DMS114 treated with DMSO at 0.1 percent for 48 hours (cell line): ENCODE data around the gene MTUS2.
"Not testable (repeated sequence)": the region's sequence is repeated elsewhere in the genome, so short reads cannot be mapped to it uniquely, and the experiment has no call there.

Experiments used
- DNase-seq: peaks from one replicate; lab custom pipeline; 2025; ENCODE audit not compliant: unreplicated experiment; lab: John Stamatoyannopoulos, UW

Gene MTUS2

GRCh38 chr13:29382021-29382420, 561.9 kb downstream of the MTUS2 start:
- DNase-seq = no peak

GRCh38 chr13:29383476-29383875, 563.3 kb downstream of the MTUS2 start:
- no peak for DNase-seq

GRCh38 chr13:29384466-29384865, 564.3 kb downstream of the MTUS2 start:
- no peak for DNase-seq

GRCh38 chr13:29384871-29385270, 564.7 kb downstream of the MTUS2 start:
- no peak for DNase-seq

- no peak for DNase-seq
These were observed 566.1 kb downstream of the MTUS2 start for GRCh38 chr13:29386246-29386645.

- DNase-seq = not testable (repeated sequence)
These were observed 570.5 kb downstream of the MTUS2 start for GRCh38 chr13:29390598-29390997.

GRCh38 chr13:29396446-29396845, 576.3 kb downstream of the MTUS2 start:
- DNase-seq = no peak

- no peak for DNase-seq
These were observed 577.1 kb downstream of the MTUS2 start for GRCh38 chr13:29397265-29397664.

GRCh38 chr13:29402166-29402636, 582.1 kb downstream of the MTUS2 start:
- no peak for DNase-seq

GRCh38 chr13:29405401-29405800, 585.3 kb downstream of the MTUS2 start:
- no peak for DNase-seq

- no peak for DNase-seq
These were observed 591.3 kb downstream of the MTUS2 start for GRCh38 chr13:29411481-29411880.

GRCh38 chr13:29418026-29418425, 597.9 kb downstream of the MTUS2 start:
- DNase-seq = no peak

GRCh38 chr13:29421118-29421517, 601.0 kb downstream of the MTUS2 start:
- no peak for DNase-seq

GRCh38 chr13:29422015-29422414, 601.9 kb downstream of the MTUS2 start:
- DNase-seq = no peak

GRCh38 chr13:29423050-29423449, 602.9 kb downstream of the MTUS2 start:
- DNase-seq = no peak

GRCh38 chr13:29427937-29428309, 607.8 kb downstream of the MTUS2 start:
- DNase-seq = no peak

GRCh38 chr13:29428310-29429181, 608.4 kb downstream of the MTUS2 start:
- no peak for DNase-seq

GRCh38 chr13:29429286-29429900, 609.3 kb downstream of the MTUS2 start:
- no peak for DNase-seq

GRCh38 chr13:29434217-29434945, 614.2 kb downstream of the MTUS2 start:
- DNase-seq = no peak

- no peak for DNase-seq
These were observed 615.2 kb downstream of the MTUS2 start for GRCh38 chr13:29435125-29435911.

GRCh38 chr13:29436291-29436690, 616.2 kb downstream of the MTUS2 start:
- DNase-seq = no peak
